DMS53 treated with DMSO at 0.1 percent for 48 hours (cell line): Measurements from ENCODE around the gene CFAP20DC.
"Not testable (repeated sequence)": the region's sequence is repeated elsewhere in the genome, so short reads cannot be mapped to it uniquely, and the experiment has no call there.

Source experiments
- DNase-seq: peaks from one replicate; lab custom pipeline; 2025; ENCODE audit not compliant: unreplicated experiment; lab: John Stamatoyannopoulos, UW

Gene CFAP20DC

GRCh38 chr3:58751235-58751634 is 298.6 kb downstream of the CFAP20DC start:
- DNase-seq, result no peak

GRCh38 chr3:58749948-58750347 is 299.9 kb downstream of the CFAP20DC start:
- DNase-seq, result no peak

GRCh38 chr3:58748024-58748423 is 301.8 kb downstream of the CFAP20DC start:
- DNase-seq, result no peak

- DNase-seq, result no peak
These were observed 303.1 kb downstream of the CFAP20DC start for GRCh38 chr3:58746758-58747157.

GRCh38 chr3:58743296-58743695 is 306.5 kb downstream of the CFAP20DC start:
- DNase-seq, result no peak

- DNase-seq, result no peak
These were observed 307.6 kb downstream of the CFAP20DC start for GRCh38 chr3:58742239-58742638.

- DNase-seq, result no peak
These were observed 312.2 kb downstream of the CFAP20DC start for GRCh38 chr3:58737644-58738043.

- no peak for DNase-seq
These were observed 318.2 kb downstream of the CFAP20DC start for GRCh38 chr3:58731673-58732072.

GRCh38 chr3:58728723-58729122 is 321.1 kb downstream of the CFAP20DC start:
- DNase-seq, result no peak

GRCh38 chr3:58725326-58725853 is 324.4 kb downstream of the CFAP20DC start:
- no peak for DNase-seq

GRCh38 chr3:58724336-58724735 is 325.5 kb downstream of the CFAP20DC start:
- DNase-seq, result no peak

- no peak for DNase-seq
These were observed 326.7 kb downstream of the CFAP20DC start for GRCh38 chr3:58723173-58723572.

- no peak for DNase-seq
These were observed 327.3 kb downstream of the CFAP20DC start for GRCh38 chr3:58722561-58722960.

GRCh38 chr3:58720526-58720925 is 329.3 kb downstream of the CFAP20DC start:
- DNase-seq, result no peak

- no peak for DNase-seq
These were observed 330.1 kb downstream of the CFAP20DC start for GRCh38 chr3:58719684-58720083.

GRCh38 chr3:58713715-58714401 is 336.0 kb downstream of the CFAP20DC start:
- DNase-seq, result no peak

- DNase-seq, result no peak
These were observed 338.0 kb downstream of the CFAP20DC start for GRCh38 chr3:58711871-58712270.

- not testable (repeated sequence) for DNase-seq
These were observed 340.8 kb downstream of the CFAP20DC start for GRCh38 chr3:58708983-58709382.

- no peak for DNase-seq
These were observed 341.6 kb downstream of the CFAP20DC start for GRCh38 chr3:58708116-58708791.

- DNase-seq, result no peak
These were observed 342.4 kb downstream of the CFAP20DC start for GRCh38 chr3:58707390-58707930.

- no peak for DNase-seq
These were observed 343.2 kb downstream of the CFAP20DC start for GRCh38 chr3:58706395-58707167.
